Upper lobe of left lung (tissue), 4 donors: ENCODE measurements around the gene KCNH8.

ENCODE experiments used
- POLR2AphosphoS5 ChIP-seq, 2 donors: sonication (generic); formaldehyde crosslinking; IDR thresholded peaks; one replicate each; pipeline ENCODE4 v1.5.1; 2017; ENCODE audit warnings: antibody characterized with exemption in 2 of 2
- TF ChIP-seq, protein P1 (sequence below), 6 experiments: fragments of 450-650 bp in 4 of 6; fragments of 200-600 bp in 2 of 6; sonication (generic) in 2 of 6; IDR thresholded peaks; one replicate each; pipeline ENCODE4 v1.5.1; 2016 to 2019; ENCODE audit warnings: antibody characterized with exemption in 6 of 6

- no peak for TF ChIP-seq POLR2AphosphoS5 (IDR thresholded peaks at IDR 0.05)
- TF ChIP-seq, protein P1, sequence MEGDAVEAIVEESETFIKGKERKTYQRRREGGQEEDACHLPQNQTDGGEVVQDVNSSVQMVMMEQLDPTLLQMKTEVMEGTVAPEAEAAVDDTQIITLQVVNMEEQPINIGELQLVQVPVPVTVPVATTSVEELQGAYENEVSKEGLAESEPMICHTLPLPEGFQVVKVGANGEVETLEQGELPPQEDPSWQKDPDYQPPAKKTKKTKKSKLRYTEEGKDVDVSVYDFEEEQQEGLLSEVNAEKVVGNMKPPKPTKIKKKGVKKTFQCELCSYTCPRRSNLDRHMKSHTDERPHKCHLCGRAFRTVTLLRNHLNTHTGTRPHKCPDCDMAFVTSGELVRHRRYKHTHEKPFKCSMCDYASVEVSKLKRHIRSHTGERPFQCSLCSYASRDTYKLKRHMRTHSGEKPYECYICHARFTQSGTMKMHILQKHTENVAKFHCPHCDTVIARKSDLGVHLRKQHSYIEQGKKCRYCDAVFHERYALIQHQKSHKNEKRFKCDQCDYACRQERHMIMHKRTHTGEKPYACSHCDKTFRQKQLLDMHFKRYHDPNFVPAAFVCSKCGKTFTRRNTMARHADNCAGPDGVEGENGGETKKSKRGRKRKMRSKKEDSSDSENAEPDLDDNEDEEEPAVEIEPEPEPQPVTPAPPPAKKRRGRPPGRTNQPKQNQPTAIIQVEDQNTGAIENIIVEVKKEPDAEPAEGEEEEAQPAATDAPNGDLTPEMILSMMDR (IDR thresholded peaks at IDR 0.05), result no peak
These were observed 116.1 kb downstream of the KCNH8 start for GRCh38 chr3:19264424-19264823.
